HG02588 (cell line): ENCODE results near the gene TTC13.

ENCODE experiments used
- ATAC-seq: cut with Tn5 transposase; IDR thresholded peaks from one replicate; pipeline ENCODE4 v1.9.1; 2021; ENCODE audit warnings: mild to moderate bottlenecking, moderate library complexity; ENCODE audit not compliant: unreplicated experiment

The TTC13 gene

GRCh38 chr1:230877146-230877923, 101.3 kb downstream of the TTC13 start:
- ATAC-seq = no peak

GRCh38 chr1:230876660-230877059, 102.0 kb downstream of the TTC13 start:
- ATAC-seq = no peak

- ATAC-seq = no peak
Measured at GRCh38 chr1:230875370-230875769, 103.3 kb downstream of the TTC13 start.

GRCh38 chr1:230870916-230871315, 107.7 kb downstream of the TTC13 start:
- no peak for ATAC-seq

GRCh38 chr1:230869500-230869899, 109.2 kb downstream of the TTC13 start:
- ATAC-seq = no peak

GRCh38 chr1:230868736-230869385, 109.8 kb downstream of the TTC13 start:
- peak; percentile 44 for ATAC-seq

GRCh38 chr1:230867903-230868735, 110.5 kb downstream of the TTC13 start, which contains the start of gene C1orf198:
Gene C1orf198, minus strand, starts transcription at chr1:230868521. Its CDS starts 9 bp downstream, at chr1:230868512.
- ATAC-seq = peak; percentile 80

- ATAC-seq = no peak
Measured at GRCh38 chr1:230867101-230867902, 111.4 kb downstream of the TTC13 start.

- ATAC-seq = no peak
Measured at GRCh38 chr1:230866171-230867070, 112.2 kb downstream of the TTC13 start.

- ATAC-seq = no peak
Measured at GRCh38 chr1:230865062-230865817, 113.4 kb downstream of the TTC13 start.

- ATAC-seq = no peak
Measured at GRCh38 chr1:230864441-230864840, 114.2 kb downstream of the TTC13 start.

GRCh38 chr1:230863449-230863848, 115.2 kb downstream of the TTC13 start:
- ATAC-seq = no peak

- ATAC-seq = no peak
Measured at GRCh38 chr1:230861970-230862595, 116.6 kb downstream of the TTC13 start.

- ATAC-seq = no peak
Measured at GRCh38 chr1:230861489-230861888, 117.2 kb downstream of the TTC13 start.

- no peak for ATAC-seq
Measured at GRCh38 chr1:230860617-230861384, 117.9 kb downstream of the TTC13 start.

- ATAC-seq = no peak
Measured at GRCh38 chr1:230858918-230859729, 119.5 kb downstream of the TTC13 start.
